ENCODE results near the gene RPS6KC1. TPM values are rescaled to one million over a fixed set of nuclear protein-coding genes. Genes with fewer than 3 reads are reported as not detected.

Gene RPS6KC1
- total and polyA plus RNA-seq, 9 of the 15 experiments (the other 6 are each of a cell fraction or from before 2014, with no cell fraction given): 4.3 to 34.6 (median 20.9) TPM

DNA sequence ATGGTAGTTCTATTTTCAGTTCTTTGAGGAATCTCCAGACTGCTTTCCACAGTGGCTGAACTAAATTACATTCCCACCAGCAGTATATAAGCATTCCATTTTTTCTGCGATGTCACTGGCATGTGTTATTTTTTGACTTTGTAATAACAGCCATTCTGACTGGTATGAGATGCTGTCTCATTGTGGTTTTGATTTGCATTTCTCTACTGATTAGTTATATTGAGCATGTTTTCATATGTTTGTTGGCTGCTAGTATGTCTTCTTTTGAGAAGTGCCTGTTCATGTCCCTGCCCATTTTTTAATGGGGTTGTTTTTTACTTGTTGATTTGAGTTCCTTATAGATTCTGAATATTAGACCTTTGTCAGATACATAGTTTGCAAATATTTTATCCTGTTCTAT lies 87.9 kb downstream of the RPS6KC1 start (continued):
- TF ChIP-seq TEAD4 (IDR thresholded peaks at IDR 0.05; ENCODE audit: low read length) (0 out of 2 replicates have a peak, but pooled peaks have one; percentile 9), TEAD4 (CRISPR knock-in tag; IDR thresholded peaks at IDR 0.05; ENCODE audit: borderline replicate concordance) (no peak), NFYB (IDR thresholded peaks at IDR 0.05; ENCODE audit: extremely low read depth, insufficient read length) (peak; percentile 3), ARID1B (IDR thresholded peaks at IDR 0.05) (peak; percentile 51), FOS (IDR thresholded peaks at IDR 0.05; ENCODE audit: extremely low read depth, insufficient read length) (no peak), ZNF316 (IDR thresholded peaks at IDR 0.05) (peak; percentile 88), CBX3 (IDR thresholded peaks at IDR 0.05; ENCODE audit: borderline replicate concordance in 1 of 2, low read length in 2 of 2) (peak in 1 of 2 experiments; percentile 88; a peak in 1 of 3 replicates), NFE2 (IDR thresholded peaks at IDR 0.05; ENCODE audit: low read depth) (peak; percentile 92)
- TF ChIP-seq, protein P1, sequence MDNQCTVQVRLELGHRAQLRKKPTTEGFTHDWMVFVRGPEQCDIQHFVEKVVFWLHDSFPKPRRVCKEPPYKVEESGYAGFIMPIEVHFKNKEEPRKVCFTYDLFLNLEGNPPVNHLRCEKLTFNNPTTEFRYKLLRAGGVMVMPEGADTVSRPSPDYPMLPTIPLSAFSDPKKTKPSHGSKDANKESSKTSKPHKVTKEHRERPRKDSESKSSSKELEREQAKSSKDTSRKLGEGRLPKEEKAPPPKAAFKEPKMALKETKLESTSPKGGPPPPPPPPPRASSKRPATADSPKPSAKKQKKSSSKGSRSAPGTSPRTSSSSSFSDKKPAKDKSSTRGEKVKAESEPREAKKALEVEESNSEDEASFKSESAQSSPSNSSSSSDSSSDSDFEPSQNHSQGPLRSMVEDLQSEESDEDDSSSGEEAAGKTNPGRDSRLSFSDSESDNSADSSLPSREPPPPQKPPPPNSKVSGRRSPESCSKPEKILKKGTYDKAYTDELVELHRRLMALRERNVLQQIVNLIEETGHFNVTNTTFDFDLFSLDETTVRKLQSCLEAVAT (IDR thresholded peaks at IDR 0.05): peak in 1 of 2 experiments; percentile 69; a peak in 1 of 4 replicates
- TF ChIP-seq, protein P2, sequence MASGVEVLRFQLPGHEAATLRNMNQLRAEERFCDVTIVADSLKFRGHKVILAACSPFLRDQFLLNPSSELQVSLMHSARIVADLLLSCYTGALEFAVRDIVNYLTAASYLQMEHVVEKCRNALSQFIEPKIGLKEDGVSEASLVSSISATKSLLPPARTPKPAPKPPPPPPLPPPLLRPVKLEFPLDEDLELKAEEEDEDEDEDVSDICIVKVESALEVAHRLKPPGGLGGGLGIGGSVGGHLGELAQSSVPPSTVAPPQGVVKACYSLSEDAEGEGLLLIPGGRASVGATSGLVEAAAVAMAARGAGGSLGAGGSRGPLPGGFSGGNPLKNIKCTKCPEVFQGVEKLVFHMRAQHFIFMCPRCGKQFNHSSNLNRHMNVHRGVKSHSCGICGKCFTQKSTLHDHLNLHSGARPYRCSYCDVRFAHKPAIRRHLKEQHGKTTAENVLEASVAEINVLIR (CRISPR knock-in tag; IDR thresholded peaks at IDR 0.05): no peak

Data from K562 (cell line).